ENCODE data around the gene SSU72. TPM values are rescaled to one million over a fixed set of nuclear protein-coding genes. Genes with fewer than 3 reads are reported as not detected.
"Not testable (repeated sequence)": the region's sequence is repeated elsewhere in the genome, so short reads cannot be mapped to it uniquely, and the experiment has no call there.

The SSU72 gene
- total RNA-seq, 1 experiment from 2014 or later = 179 TPM

- not testable (repeated sequence) for H2AFZ ChIP-seq (ENCODE audit: low read length); H4K20me1 ChIP-seq (ENCODE audit: control insufficient read depth, insufficient read depth, insufficient read length); H3K4ac ChIP-seq (ENCODE audit: low read depth, low read length); H3K27ac Mint-ChIP-seq; H3K4me2 ChIP-seq (ENCODE audit: insufficient read depth, insufficient read length, low read length); H3K56ac ChIP-seq (ENCODE audit: insufficient read length, low read depth, low read length); H4K91ac ChIP-seq (ENCODE audit: insufficient read length, low read depth, low read length); H3K9ac ChIP-seq (ENCODE audit: extremely low read depth, insufficient read length, low read length); H2AK5ac ChIP-seq (ENCODE audit: insufficient read length, low read length); H3K23ac ChIP-seq (ENCODE audit: insufficient read length, low read depth, low read length); H3K9me3 ChIP-seq (ENCODE audit: control insufficient read depth, low read depth, low read length); H3K23me2 ChIP-seq (ENCODE audit: insufficient read length, low read depth, low read length, poor library complexity, severe bottlenecking); H2BK5ac ChIP-seq (ENCODE audit: insufficient read length, low read length); H3K27me3 ChIP-seq (ENCODE audit: insufficient read depth, low read length); H2BK15ac ChIP-seq (ENCODE audit: low read depth, low read length); H3K18ac ChIP-seq (ENCODE audit: insufficient read length, low read depth, low read length); H3K4me1 ChIP-seq (ENCODE audit: insufficient read depth, low read length); DNase-seq; H2BK120ac ChIP-seq (ENCODE audit: low read depth, low read length, poor library complexity, severe bottlenecking); H2BK20ac ChIP-seq (ENCODE audit: low read depth, low read length, poor library complexity, severe bottlenecking); H4K8ac ChIP-seq (replicated peaks; ENCODE audit: insufficient read length, low read depth, low read length); H3T11ph ChIP-seq (ENCODE audit: low read length); H3K79me1 ChIP-seq (ENCODE audit: insufficient read depth, low read depth, low read length, poor library complexity, severe bottlenecking); H3K27ac ChIP-seq (ENCODE audit: insufficient read length, low read depth, low read length); H3K4me1 Mint-ChIP-seq; H3K4me3 Mint-ChIP-seq; H3K79me2 ChIP-seq (ENCODE audit: insufficient read depth, low read length); H4K5ac ChIP-seq (ENCODE audit: insufficient read length, low read depth, low read length); H3K27me3 Mint-ChIP-seq (ENCODE audit: low read depth); H2BK12ac ChIP-seq (ENCODE audit: insufficient read length, low read depth, low read length); H3K9me3 Mint-ChIP-seq; H3K14ac ChIP-seq (ENCODE audit: insufficient read depth, low read length)
- peaks cover 15 to 62% (median 33%) of the 10 kb centered on the region in 3 experiments for H3K36me3 Mint-ChIP-seq (ENCODE audit: insufficient read depth in 1 of 3, low read depth in 3 of 3)
- WGBS (ENCODE audit: extremely low coverage, insufficient read length, low lambda C conversion rate) = no CpG with 5 or more reads among the region's 31 CpGs
These were observed 51.4 kb downstream of the SSU72 start for GRCh38 chr1:1523226-1523625.

- not testable (repeated sequence) for H4K91ac ChIP-seq (ENCODE audit: insufficient read length, low read depth, low read length); H3K27ac Mint-ChIP-seq; H3T11ph ChIP-seq (ENCODE audit: low read length); H2BK20ac ChIP-seq (ENCODE audit: low read depth, low read length, poor library complexity, severe bottlenecking); H2BK5ac ChIP-seq (ENCODE audit: insufficient read length, low read length); H2AK5ac ChIP-seq (ENCODE audit: insufficient read length, low read length); H3K4me2 ChIP-seq (ENCODE audit: insufficient read depth, insufficient read length, low read length); H3K27me3 Mint-ChIP-seq (ENCODE audit: low read depth); H3K79me1 ChIP-seq (ENCODE audit: insufficient read depth, low read depth, low read length, poor library complexity, severe bottlenecking); H3K4ac ChIP-seq (ENCODE audit: low read depth, low read length); H2BK12ac ChIP-seq (ENCODE audit: insufficient read length, low read depth, low read length); H3K9ac ChIP-seq (ENCODE audit: extremely low read depth, insufficient read length, low read length); H4K5ac ChIP-seq (ENCODE audit: insufficient read length, low read depth, low read length); H3K18ac ChIP-seq (ENCODE audit: insufficient read length, low read depth, low read length); H3K4me3 Mint-ChIP-seq; H3K9me3 ChIP-seq (ENCODE audit: control insufficient read depth, low read depth, low read length); H2BK15ac ChIP-seq (ENCODE audit: low read depth, low read length); H3K14ac ChIP-seq (ENCODE audit: insufficient read depth, low read length); H3K9me3 Mint-ChIP-seq; H2AFZ ChIP-seq (ENCODE audit: low read length); H3K4me1 Mint-ChIP-seq; H3K23me2 ChIP-seq (ENCODE audit: insufficient read length, low read depth, low read length, poor library complexity, severe bottlenecking); H2BK120ac ChIP-seq (ENCODE audit: low read depth, low read length, poor library complexity, severe bottlenecking); H3K79me2 ChIP-seq (ENCODE audit: insufficient read depth, low read length); H4K8ac ChIP-seq (replicated peaks; ENCODE audit: insufficient read length, low read depth, low read length); H3K27me3 ChIP-seq (ENCODE audit: insufficient read depth, low read length); H3K4me1 ChIP-seq (ENCODE audit: insufficient read depth, low read length); H3K27ac ChIP-seq (ENCODE audit: insufficient read length, low read depth, low read length); DNase-seq; H4K20me1 ChIP-seq (ENCODE audit: control insufficient read depth, insufficient read depth, insufficient read length); H3K56ac ChIP-seq (ENCODE audit: insufficient read length, low read depth, low read length); H3K23ac ChIP-seq (ENCODE audit: insufficient read length, low read depth, low read length)
- no CpG with 5 or more reads among the region's 30 CpGs for WGBS (ENCODE audit: extremely low coverage, insufficient read length, low lambda C conversion rate)
- peaks cover 15 to 61% (median 34%) of the 10 kb centered on the region in 3 experiments for H3K36me3 Mint-ChIP-seq (ENCODE audit: insufficient read depth in 1 of 3, low read depth in 3 of 3)
These were observed 52.1 kb downstream of the SSU72 start for GRCh38 chr1:1522536-1522935.
